GM10266 (cell line): Measurements from ENCODE around the gene MSMB.
"Not testable (repeated sequence)": the region's sequence is repeated elsewhere in the genome, so short reads cannot be mapped to it uniquely, and the experiment has no call there.

ENCODE experiments used
- DNase-seq: peaks from one replicate; pipeline ENCODE4 v3.0.0; 2012; ENCODE audit errors: extremely low spot score
- TF ChIP-seq, protein P1 (sequence below): IDR thresholded peaks from 2 replicates; pipeline ENCODE4 v1.5.1; 2012; ENCODE audit warnings: mild to moderate bottlenecking, low read depth; ENCODE audit not compliant: control insufficient read depth, insufficient read depth; ENCODE audit errors: missing control alignments

MSMB gene

DNA sequence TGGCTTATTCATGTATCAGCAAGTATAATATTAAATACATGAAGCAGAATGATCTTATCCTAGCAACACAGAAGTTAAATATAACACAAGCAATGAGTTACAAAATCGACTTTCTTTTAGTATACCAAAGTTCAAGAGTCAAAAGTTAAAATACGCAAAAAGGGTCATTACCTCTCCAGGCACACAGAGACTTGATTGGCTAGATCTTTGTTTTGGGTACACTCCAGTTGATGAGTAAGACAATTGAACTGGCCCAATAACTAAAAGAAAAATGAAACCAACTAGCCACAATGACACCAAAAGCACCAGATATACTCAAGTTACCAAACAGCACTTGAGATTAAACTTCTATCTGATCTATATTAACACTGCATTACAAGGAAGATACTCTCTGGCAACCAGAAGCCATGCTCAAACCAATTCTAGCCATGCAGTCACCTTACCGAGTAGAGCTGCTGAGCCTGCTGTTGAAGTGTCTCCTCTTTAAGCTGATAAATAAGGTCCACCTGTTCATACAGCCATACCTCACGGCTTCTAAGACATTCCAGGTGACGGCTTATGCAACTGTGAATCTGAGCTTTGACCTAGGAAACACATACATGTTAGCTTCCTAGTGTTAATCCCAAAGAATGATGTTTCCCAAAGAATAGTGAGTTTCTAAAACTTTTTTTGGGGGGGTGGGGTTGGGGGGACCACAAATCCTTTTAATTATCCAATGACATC lies 31.2 kb downstream of the MSMB start:
- TF ChIP-seq, protein P1, sequence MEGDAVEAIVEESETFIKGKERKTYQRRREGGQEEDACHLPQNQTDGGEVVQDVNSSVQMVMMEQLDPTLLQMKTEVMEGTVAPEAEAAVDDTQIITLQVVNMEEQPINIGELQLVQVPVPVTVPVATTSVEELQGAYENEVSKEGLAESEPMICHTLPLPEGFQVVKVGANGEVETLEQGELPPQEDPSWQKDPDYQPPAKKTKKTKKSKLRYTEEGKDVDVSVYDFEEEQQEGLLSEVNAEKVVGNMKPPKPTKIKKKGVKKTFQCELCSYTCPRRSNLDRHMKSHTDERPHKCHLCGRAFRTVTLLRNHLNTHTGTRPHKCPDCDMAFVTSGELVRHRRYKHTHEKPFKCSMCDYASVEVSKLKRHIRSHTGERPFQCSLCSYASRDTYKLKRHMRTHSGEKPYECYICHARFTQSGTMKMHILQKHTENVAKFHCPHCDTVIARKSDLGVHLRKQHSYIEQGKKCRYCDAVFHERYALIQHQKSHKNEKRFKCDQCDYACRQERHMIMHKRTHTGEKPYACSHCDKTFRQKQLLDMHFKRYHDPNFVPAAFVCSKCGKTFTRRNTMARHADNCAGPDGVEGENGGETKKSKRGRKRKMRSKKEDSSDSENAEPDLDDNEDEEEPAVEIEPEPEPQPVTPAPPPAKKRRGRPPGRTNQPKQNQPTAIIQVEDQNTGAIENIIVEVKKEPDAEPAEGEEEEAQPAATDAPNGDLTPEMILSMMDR = no peak
- no peak for DNase-seq

DNA sequence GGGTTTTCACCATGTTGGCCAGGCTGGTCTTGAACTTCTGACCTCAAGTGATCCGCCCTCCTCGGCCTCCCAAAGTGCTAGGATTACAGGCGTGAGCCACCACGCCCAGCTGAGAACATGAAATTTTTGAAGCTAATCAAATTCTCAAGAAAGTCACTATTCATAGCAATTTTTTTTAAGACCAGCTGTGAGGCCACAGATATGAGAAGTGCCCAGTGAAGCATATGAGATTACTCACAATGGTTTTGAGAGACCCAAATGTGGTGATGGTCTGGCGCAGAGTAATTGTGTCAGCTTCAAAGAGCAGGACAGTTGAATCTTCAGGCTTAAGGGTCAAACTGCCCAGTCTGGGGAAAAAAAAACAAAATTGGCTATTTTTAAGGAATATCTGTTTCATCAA lies 31.9 kb downstream of the MSMB start:
- TF ChIP-seq, protein P1 = no peak
- DNase-seq = no peak

DNA sequence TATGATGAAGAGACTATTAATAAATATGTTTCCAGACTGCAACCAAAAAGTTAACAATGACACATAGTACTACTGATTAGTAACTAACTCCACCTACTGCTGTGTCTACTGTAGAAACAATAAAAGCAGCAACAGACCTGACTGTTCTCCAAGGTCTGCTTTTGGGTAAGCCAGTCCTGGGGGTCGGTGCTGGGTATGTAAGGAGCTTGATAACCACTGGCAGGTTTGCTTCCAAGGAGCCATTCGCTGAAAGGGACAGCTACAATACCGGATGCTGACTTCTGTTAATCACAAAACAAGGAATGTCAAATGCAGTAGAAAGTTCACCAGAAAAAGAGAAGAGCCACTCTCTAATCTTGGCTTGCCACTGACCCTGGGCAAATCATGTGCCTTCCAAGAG lies 33.3 kb downstream of the MSMB start:
- no peak for DNase-seq
- TF ChIP-seq, protein P1 = no peak

DNA sequence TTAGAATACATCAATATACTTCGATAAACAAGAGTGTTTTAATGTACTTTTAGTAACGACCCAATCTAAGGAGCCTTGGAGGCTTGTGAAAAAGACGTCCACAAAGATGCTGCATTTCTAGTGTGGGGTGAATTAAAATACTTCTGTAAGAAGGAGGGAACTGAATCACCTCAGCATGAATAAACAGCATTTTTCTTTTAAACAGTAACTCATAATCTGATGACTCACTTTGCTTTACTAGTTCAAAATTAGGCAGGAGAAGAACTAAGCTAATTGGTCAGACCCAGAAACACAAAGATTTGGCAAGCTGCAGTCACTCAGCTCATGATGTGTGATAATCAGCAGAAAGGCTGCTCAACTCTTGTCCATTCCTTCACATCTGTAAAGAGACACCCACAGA lies 39.9 kb downstream of the MSMB start:
- no peak for DNase-seq
- TF ChIP-seq, protein P1 = no peak

DNA sequence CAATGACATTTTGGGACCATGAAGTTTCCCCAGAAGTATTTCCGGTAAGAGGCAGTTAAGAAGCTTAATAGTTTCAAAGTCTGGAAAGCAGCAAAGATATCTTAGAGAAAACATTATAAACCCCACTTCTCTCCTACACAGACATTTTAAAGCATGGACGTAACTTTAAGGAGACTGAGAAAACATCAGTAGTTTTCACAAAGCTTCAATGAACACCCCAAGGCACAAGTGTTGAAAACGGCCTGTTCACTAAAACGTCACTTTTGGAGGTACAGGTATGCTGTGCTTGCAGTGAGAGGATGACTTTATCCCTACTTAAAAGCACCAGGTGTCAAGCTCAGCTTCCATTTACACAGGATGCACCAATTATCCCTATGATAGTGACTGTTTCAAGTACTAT lies 40.7 kb downstream of the MSMB start:
- TF ChIP-seq, protein P1 = no peak
- DNase-seq = no peak

DNA sequence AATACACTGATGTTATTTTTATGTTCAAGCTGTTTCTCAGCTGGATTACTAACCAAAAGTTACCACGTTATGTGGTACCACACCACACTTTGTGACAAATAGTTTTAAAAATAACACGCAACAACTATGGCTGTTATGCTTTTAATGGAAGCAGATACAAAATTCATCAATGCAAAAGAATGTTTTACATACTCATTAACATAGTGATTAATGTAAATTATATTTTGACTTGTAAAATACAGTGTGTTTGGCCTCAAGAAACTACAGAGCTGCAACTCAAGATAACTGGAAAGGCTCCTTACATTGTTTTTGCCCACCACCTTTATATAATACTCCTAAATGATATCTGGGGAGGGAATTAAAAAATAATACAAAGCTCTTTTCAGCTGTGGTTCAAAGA lies 41.1 kb downstream of the MSMB start:
- TF ChIP-seq, protein P1 = no peak
- no peak for DNase-seq

DNA sequence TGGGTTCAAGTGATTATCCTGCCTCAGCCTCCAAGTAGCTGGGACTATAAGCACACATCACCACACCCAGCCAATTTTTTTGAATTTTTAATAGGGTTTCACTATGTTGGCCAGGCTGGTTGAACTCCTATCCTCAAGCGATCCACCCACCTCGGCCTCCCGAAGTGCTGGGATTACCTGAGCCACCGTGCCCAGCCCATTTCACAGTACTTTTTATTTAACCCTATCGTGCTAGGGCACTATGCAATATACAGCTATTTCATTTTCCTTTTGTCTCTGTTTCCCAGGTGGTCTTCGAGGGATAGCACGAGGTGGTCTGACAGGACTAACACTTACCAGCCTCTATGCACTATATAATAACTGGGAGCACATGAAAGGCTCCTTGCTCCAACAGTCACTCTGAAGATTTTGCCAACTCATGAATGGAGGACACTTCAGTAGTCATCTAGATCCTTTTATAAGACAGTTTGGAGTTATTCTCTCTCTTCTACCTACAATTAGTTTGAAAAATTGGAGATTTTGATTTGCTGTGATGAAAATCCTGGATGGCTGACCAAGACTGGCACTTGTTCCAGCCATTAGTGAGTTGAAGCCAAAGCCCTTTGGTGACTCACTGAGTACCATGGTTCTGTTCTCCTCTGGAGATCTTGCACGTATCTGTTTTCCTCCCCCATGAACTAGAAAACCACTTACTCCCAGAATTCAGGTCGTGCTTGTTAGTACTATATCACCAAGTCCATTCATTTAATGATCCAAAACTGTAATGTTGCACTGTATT lies 43.0 kb downstream of the MSMB start:
- TF ChIP-seq, protein P1 = no peak
- DNase-seq = no peak

DNA sequence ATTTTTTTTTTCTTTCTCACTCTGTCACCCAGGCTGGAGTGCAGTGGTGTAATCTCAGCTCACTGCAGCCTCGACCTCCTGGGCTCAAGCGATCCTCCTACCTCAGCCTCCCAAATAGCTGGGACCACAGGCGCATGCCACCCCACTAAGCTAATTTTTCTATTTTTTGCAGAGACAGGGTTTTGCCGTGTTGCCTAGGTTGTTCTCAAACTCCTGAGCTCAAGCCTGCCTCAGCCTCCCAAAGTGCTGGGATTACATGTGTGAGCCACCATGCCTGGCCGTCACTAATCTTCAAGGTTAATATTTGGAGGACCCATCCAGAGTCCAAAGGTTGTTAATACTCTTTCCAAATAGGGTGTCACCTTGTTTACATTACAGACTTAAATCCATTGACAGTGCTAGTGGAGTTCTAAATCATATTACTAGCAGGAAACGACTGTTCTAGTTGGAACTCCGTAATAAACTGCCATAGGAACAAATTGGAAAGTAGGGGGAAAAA lies 43.8 kb downstream of the MSMB start:
- DNase-seq = not testable (repeated sequence)
